B cell (primary cell): ENCODE data around the gene STX8. TPM values are rescaled to one million over a fixed set of nuclear protein-coding genes. Genes with fewer than 3 reads are reported as not detected.

Experiments
- ATAC-seq: fragments of 200-7000 bp; cut with Tn5 transposase; one replicate; pipeline ENCODE4 v1.10.0; 2021; ENCODE audit warnings: low read depth, mild to moderate bottlenecking, moderate number of reproducible peaks, moderate library complexity
- CTCF ChIA-PET: fragments of 350-600 bp; sonication (Branson Sonifier 250); formaldehyde crosslinking; loops from one replicate; lab custom pipeline; 2021; ENCODE audit warnings: antibody characterized with exemption, inconsistent platforms; lab: Charles Lee
- POLR2A ChIA-PET: fragments of 350-600 bp; sonication (Branson Sonifier 250); formaldehyde crosslinking; loops from one replicate; lab custom pipeline; 2021; ENCODE audit warnings: antibody characterized with exemption; lab: Charles Lee
- DNase-seq: peaks from one replicate; pipeline ENCODE4 v3.0.0; 2013
- H2AFZ ChIP-seq: 2 replicates; pipeline ENCODE4 v1.6.1; 2012; ENCODE audit warnings: mild to moderate bottlenecking, low read depth, low read length; ENCODE audit not compliant: insufficient read depth, poor library complexity, severe bottlenecking
- H3K27ac ChIP-seq, 2 donors: 1 replicate in 1 of 2; 2 replicates in 1 of 2; pipeline ENCODE4 v1.5.1; 2012 to 2013; ENCODE audit warnings: low read length in 2 of 2, mild to moderate bottlenecking in 2 of 2, moderate library complexity in 1 of 2
- H3K27me3 ChIP-seq, 4 experiments: fragments of 200-600 bp in 1 of 4; sonication (generic) in 1 of 4; replicated peaks in 1 of 4; 1 replicate in 2 of 4; 2 replicates in 2 of 4; pipeline versions ENCODE4 v1.6.1 to v1.7.0; 2013 to 2016; ENCODE audit warnings: low read length in 3 of 4, mild to moderate bottlenecking in 2 of 4, mixed read lengths in 1 of 4, moderate library complexity in 1 of 4; ENCODE audit not compliant: insufficient read depth in 4 of 4, control insufficient read depth in 3 of 4; ENCODE audit errors: control extremely low read depth in 1 of 4
- H3K36me3 ChIP-seq, 2 experiments: replicated peaks in 1 of 2; 1 replicate in 1 of 2; 2 replicates in 1 of 2; pipeline versions ENCODE4 v1.6.1 to v1.7.1; 2013; ENCODE audit warnings: low read length in 1 of 2; ENCODE audit not compliant: insufficient read depth in 2 of 2, control insufficient read depth in 1 of 2; ENCODE audit errors: control extremely low read depth in 1 of 2, extremely low read depth in 1 of 2
- H3K4me1 ChIP-seq, 2 donors: fragments of 200-600 bp in 1 of 2; sonication (generic) in 1 of 2; 1 replicate in 1 of 2; 2 replicates in 1 of 2; pipeline versions ENCODE4 v1.5.1 to v1.6.1; 2013 to 2017; ENCODE audit warnings: low read length in 2 of 2; ENCODE audit not compliant: control insufficient read depth in 2 of 2, insufficient read depth in 2 of 2
- H3K4me2 ChIP-seq: replicated peaks from 2 replicates; pipeline ENCODE3; 2012; ENCODE audit warnings: mild to moderate bottlenecking, low read depth, low read length; ENCODE audit not compliant: poor library complexity, severe bottlenecking
- H3K4me3 ChIP-seq, 5 experiments: fragments of 200-600 bp in 1 of 5; sonication (generic) in 1 of 5; 1 replicate in 3 of 5; 2 replicates in 2 of 5; pipeline versions ENCODE4 v1.5.1 to v1.7.0; 2011 to 2016; ENCODE audit warnings: low read length in 4 of 5, mild to moderate bottlenecking in 4 of 5, low read depth in 2 of 5, control low read depth in 1 of 5, moderate library complexity in 1 of 5; ENCODE audit not compliant: insufficient read depth in 1 of 5; ENCODE audit errors: control extremely low read depth in 1 of 5, extremely low read depth in 1 of 5
- H3K79me2 ChIP-seq: fragments of 200-600 bp; sonication (generic); one replicate; pipeline ENCODE4 v1.6.0; 2016; ENCODE audit warnings: low read length; ENCODE audit not compliant: control insufficient read depth, insufficient read depth
- H3K9ac ChIP-seq: fragments of 200-600 bp; sonication (generic); 2 replicates; pipeline ENCODE4 v1.6.1; 2017; ENCODE audit warnings: mild to moderate bottlenecking, low read length, moderate library complexity
- H3K9me3 ChIP-seq, 3 donors: one replicate each; pipeline versions ENCODE4 v1.6.1 to v1.7.1; 2013; ENCODE audit warnings: low read length in 2 of 3; ENCODE audit not compliant: control insufficient read depth in 2 of 3, insufficient read depth in 1 of 3; ENCODE audit errors: control extremely low read depth in 1 of 3
- H4K20me1 ChIP-seq: 2 replicates; pipeline ENCODE4 v1.6.0; 2012; ENCODE audit warnings: mild to moderate bottlenecking, low read length; ENCODE audit not compliant: insufficient read depth, control insufficient read depth, poor library complexity, severe bottlenecking
- H3K27ac Mint-ChIP-seq: one replicate; pipeline ENCODE4 v1.8.0; 2021; ENCODE audit warnings: mixed read lengths
- H3K27me3 Mint-ChIP-seq: one replicate; pipeline ENCODE4 v1.8.0; 2021; ENCODE audit warnings: mixed read lengths
- H3K4me1 Mint-ChIP-seq: one replicate; pipeline ENCODE4 v1.8.0; 2021; ENCODE audit warnings: mixed read lengths
- H3K4me3 Mint-ChIP-seq: one replicate; pipeline ENCODE4 v1.8.0; 2021; ENCODE audit warnings: mixed read lengths
- H3K9me3 Mint-ChIP-seq: one replicate; pipeline ENCODE4 v1.8.0; 2022; ENCODE audit warnings: mixed read lengths; ENCODE audit not compliant: insufficient read depth
- CTCF ChIP-seq: fragments of 200-600 bp; IDR thresholded peaks from one replicate; pipeline ENCODE4 v1.8.0; 2022; ENCODE audit warnings: antibody characterized with exemption, mild to moderate bottlenecking
- EZH2 ChIP-seq: IDR thresholded peaks from 2 replicates; pipeline ENCODE4 v1.6.1; 2012; ENCODE audit warnings: borderline replicate concordance, low read depth, mild to moderate bottlenecking, moderate library complexity, low read length; ENCODE audit not compliant: insufficient read depth, poor library complexity, severe bottlenecking
- WGBS: methylation state at CpG from one replicate; pipeline ENCODE4 v1.1.5; 2013; ENCODE audit warnings: missing lambda C conversion rate; ENCODE audit not compliant: insufficient coverage; 5-methylcytosine and 5-hydroxymethylcytosine counted together
- intact Hi-C: fragments of 100-400 bp; cut with micrococcal nuclease; formaldehyde crosslinking; loops from one replicate; pipeline ENCODE4 v1.10.0; 2022
- polyA plus RNA-seq: library from polyadenylated mRNA; depleted of rRNA; stranded (reverse); fragments of >200 nt; gene quantifications from 2 replicates; pipeline ENCODE4 v1.2.3, GENCODE V29; 2012
- total RNA-seq, 2 donors: library from RNA; stranded (reverse); fragments of 120-200 nt in 1 of 2; gene quantifications; 1 replicate in 1 of 2; 2 replicates in 1 of 2; pipeline versions ENCODE4 v1.2.3 to v1.2.4, GENCODE V29; 2013 to 2022

Gene STX8
- total and polyA plus RNA-seq, 2 donors (not counting 1 experiment from before 2014, with no cell fraction given) = 35.8 to 61.5 TPM

GRCh38 chr17:9332132-9332494 is 243.5 kb downstream of the STX8 start:
- WGBS = 100% methylated on average over 2 of the region's 6 CpGs
- H4K20me1 ChIP-seq = no peaks in the 10 kb centered on the region

More at GRCh38 chr17:9332132-9332494, 243.5 kb downstream of the STX8 start:
- CTCF ChIA-PET = interaction anchor here (1.0 kb wide), 1 partner anchor 11 kb away, joined by 3 read pairs; no protein-coding TSS in a partner anchor
- H3K36me3 ChIP-seq = no peaks in the 10 kb centered on the region
- Mint-ChIP-seq H3K4me1 (peaks cover 3% of the 10 kb centered on the region), H3K27me3 (no peaks in the 10 kb centered on the region), H3K27ac (no peak overlapping the region), H3K4me3 (no peak overlapping the region), H3K9me3 (peaks cover 13% of the 10 kb centered on the region)
- intact Hi-C loops = no loop called here
- DNase-seq (no peak), ATAC-seq (no peak)
- no peak overlapping the region for H3K9ac ChIP-seq
- no peak overlapping the region for H2AFZ ChIP-seq
- H3K27ac ChIP-seq = no peak overlapping the region
- H3K4me1 ChIP-seq = no peaks in the 10 kb centered on the region
- peaks cover 4 to 16% (median 14%) of the 10 kb centered on the region in 3 donors for H3K9me3 ChIP-seq
- no peak overlapping the region for H3K4me3 ChIP-seq
- no peaks in the 10 kb centered on the region for H3K79me2 ChIP-seq
- no peaks in the 10 kb centered on the region for H3K27me3 ChIP-seq
- no peak overlapping the region for H3K4me2 ChIP-seq
- TF ChIP-seq EZH2 (no peak), CTCF (no peak)
- POLR2A ChIA-PET = no interaction called here
